HCT116 (cell line): ENCODE results near the gene HHIPL1.

Source experiments
- RAD21 ChIP-seq: IDR thresholded peaks from 2 replicates; pipeline ENCODE4 v1.6.1; 2012; ENCODE audit warnings: low read depth, mild to moderate bottlenecking
- TF ChIP-seq, protein P1 (sequence below), 3 experiments: fragments of 200-600 bp in 1 of 3; sonication (generic) in 1 of 3; IDR thresholded peaks in 2 of 3; conservative IDR thresholded peaks in 1 of 3; 2 replicates each; pipeline ENCODE4 v1.5.1; 2012 to 2017; ENCODE audit warnings: low read depth in 2 of 3, low read length in 2 of 3, antibody characterized with exemption in 1 of 3, borderline replicate concordance in 1 of 3, control low read depth in 1 of 3, mild to moderate bottlenecking in 1 of 3, mixed read lengths in 1 of 3, mixed run types in 1 of 3, moderate library complexity in 1 of 3; ENCODE audit not compliant: insufficient read depth in 1 of 3

DNA sequence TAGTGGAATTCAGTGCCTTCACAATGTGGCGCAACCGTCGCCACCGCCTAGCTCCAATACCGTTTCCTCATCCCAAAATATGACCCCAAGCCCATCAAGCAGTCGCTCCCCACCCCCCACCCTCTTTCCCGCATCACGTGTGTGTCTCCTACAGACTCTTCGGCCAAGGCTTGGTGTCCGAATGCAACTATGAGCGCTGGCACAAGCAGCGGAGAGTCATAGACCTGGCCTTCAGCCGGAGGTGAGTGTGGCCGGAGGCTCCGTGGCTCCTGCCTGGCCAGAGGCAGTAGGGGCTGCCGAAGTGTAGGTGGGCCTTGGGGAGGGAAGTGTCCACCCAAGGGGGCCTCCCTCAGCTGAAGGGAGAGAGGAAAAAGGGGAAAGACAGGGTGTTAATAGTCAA lies 54.9 kb downstream of the HHIPL1 start:
- TF ChIP-seq RAD21, result no peak
- TF ChIP-seq, protein P1, sequence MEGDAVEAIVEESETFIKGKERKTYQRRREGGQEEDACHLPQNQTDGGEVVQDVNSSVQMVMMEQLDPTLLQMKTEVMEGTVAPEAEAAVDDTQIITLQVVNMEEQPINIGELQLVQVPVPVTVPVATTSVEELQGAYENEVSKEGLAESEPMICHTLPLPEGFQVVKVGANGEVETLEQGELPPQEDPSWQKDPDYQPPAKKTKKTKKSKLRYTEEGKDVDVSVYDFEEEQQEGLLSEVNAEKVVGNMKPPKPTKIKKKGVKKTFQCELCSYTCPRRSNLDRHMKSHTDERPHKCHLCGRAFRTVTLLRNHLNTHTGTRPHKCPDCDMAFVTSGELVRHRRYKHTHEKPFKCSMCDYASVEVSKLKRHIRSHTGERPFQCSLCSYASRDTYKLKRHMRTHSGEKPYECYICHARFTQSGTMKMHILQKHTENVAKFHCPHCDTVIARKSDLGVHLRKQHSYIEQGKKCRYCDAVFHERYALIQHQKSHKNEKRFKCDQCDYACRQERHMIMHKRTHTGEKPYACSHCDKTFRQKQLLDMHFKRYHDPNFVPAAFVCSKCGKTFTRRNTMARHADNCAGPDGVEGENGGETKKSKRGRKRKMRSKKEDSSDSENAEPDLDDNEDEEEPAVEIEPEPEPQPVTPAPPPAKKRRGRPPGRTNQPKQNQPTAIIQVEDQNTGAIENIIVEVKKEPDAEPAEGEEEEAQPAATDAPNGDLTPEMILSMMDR (IDR thresholded peaks at IDR 0.05 in 2 of 3, conservative IDR thresholded peaks at IDR 0.05 in 1 of 3; ENCODE audit: borderline replicate concordance in 1 of 3, insufficient read depth in 1 of 3, low read depth in 2 of 3, low read length in 2 of 3), result no peak
